MCF 10A (cell line): ENCODE results near the gene PSD2. TPM values are rescaled to one million over a fixed set of nuclear protein-coding genes. Genes with fewer than 3 reads are reported as not detected.

Experiments
- BruUV-seq: library from RNA; stranded (reverse); fragments of 400-500 nt; replicated peaks from 2 replicates; lab custom pipeline; 2021; lab: Mats Ljungman, UMichigan
- CTCF ChIA-PET: fragments of 300-600 bp; sonication (Branson Sonifier 250); formaldehyde crosslinking; extraction: SDS; loops from one replicate; lab custom pipeline; 2021; ENCODE audit warnings: antibody characterized with exemption, inconsistent platforms; lab: Yijun Ruan, JAX
- POLR2A ChIA-PET: fragments of 300-600, 350-650 bp; sonication (Branson Sonifier 250); formaldehyde crosslinking; extraction: SDS; loops from one replicate; lab custom pipeline; 2020; ENCODE audit warnings: antibody characterized with exemption, inconsistent platforms; lab: Yijun Ruan, JAX
- DNase-seq: peaks from one replicate; pipeline ENCODE4 v3.0.0-alpha.2; 2018; ENCODE audit not compliant: unreplicated experiment
- H3K27ac Mint-ChIP-seq: one replicate; pipeline ENCODE4 v1.8.0; 2022; ENCODE audit warnings: mild to moderate bottlenecking, low read depth, mixed read lengths; ENCODE audit not compliant: unreplicated experiment
- H3K27me3 Mint-ChIP-seq: one replicate; pipeline ENCODE4 v1.8.0; 2022; ENCODE audit warnings: mixed read lengths; ENCODE audit not compliant: insufficient read depth, unreplicated experiment
- H3K36me3 Mint-ChIP-seq: one replicate; pipeline ENCODE4 v1.8.0; 2022; ENCODE audit warnings: mild to moderate bottlenecking, moderate library complexity, mixed read lengths; ENCODE audit not compliant: insufficient read depth, unreplicated experiment
- H3K4me1 Mint-ChIP-seq: one replicate; pipeline ENCODE4 v1.8.0; 2022; ENCODE audit warnings: mixed read lengths; ENCODE audit not compliant: insufficient read depth, unreplicated experiment
- H3K4me3 Mint-ChIP-seq: one replicate; pipeline ENCODE4 v1.8.0; 2022; ENCODE audit warnings: mild to moderate bottlenecking, moderate library complexity, mixed read lengths; ENCODE audit not compliant: unreplicated experiment
- H3K9me3 Mint-ChIP-seq: one replicate; pipeline ENCODE4 v1.8.0; 2022; ENCODE audit warnings: mixed read lengths; ENCODE audit not compliant: unreplicated experiment
- intact Hi-C: fragments of 100-400 bp; cut with micrococcal nuclease; formaldehyde crosslinking; loops from 2 replicates; pipeline ENCODE4 v1.14.1; 2022
- total RNA-seq: library from RNA; stranded (reverse); gene quantifications from 2 replicates; pipeline ENCODE4 v1.2.3, GENCODE V29; 2022
- TF ChIP-seq, protein P1 (sequence below): fragments of 200-600 bp; IDR thresholded peaks from one replicate; pipeline ENCODE4 v1.8.0; 2022; ENCODE audit warnings: antibody characterized with exemption, mild to moderate bottlenecking; ENCODE audit not compliant: unreplicated experiment

The PSD2 gene
- total RNA-seq, 1 experiment from 2014 or later, result not detected

DNA sequence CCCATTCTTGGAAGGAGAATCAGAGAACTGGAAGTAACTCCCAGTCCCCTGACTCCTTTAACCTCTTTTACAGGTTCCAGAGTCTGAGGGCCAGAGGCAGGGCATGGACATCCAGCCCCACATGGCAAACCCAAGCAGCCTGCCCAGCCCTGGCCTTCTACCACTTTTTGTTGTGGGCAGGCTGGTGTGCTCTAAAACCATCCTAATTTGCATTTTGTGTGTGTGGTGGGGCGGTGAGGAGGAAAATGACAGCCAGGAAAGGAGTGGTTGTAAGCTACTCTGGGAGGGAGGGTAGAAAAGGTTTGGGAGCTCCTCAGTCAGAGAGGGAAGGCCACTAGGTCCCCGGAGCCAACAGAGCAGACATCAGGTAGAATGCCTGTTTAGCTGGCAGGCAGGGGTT is 90.6 kb downstream of the PSD2 start:
- Mint-ChIP-seq H3K36me3 (no peaks in the 10 kb centered on the region), H3K27me3 (peaks cover 15% of the 10 kb centered on the region), H3K9me3 (no peaks in the 10 kb centered on the region)

DNA sequence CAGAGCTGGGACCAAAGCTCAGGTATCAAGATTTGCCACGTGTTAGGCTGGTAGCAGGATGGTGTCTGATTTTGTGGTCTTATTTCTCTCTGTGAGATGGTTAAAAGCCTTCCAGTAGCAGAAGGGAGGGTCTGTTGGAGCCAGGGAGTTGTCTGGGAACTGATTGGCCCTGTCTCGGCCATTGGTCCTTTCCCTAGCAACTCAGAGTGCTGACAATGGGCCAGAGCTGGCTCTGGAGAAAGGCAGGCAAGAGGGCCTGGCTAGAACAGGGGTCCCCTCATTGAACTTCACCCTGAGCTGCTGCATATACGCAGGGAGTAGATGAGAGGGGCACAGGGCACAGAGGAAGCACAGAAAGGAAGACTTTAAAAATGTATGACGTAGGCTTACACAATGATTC is 92.8 kb downstream of the PSD2 start:
- no peak overlapping the region for H3K27ac Mint-ChIP-seq
- ChIA-PET CTCF (interaction anchor here (0.6 to 4.3 kb wide), 4 partner anchors 24 to 122 kb away, joined by 3 to 25 read pairs (median 6); no protein-coding TSS in a partner anchor), POLR2A (interaction anchor here (0.8 kb wide), 1 partner anchor 25 kb away, joined by 3 read pairs; no protein-coding TSS in a partner anchor)
- intact Hi-C loops, result no loop called here
- DNase-seq, result no peak
- no TSS peak for BruUV-seq
- TF ChIP-seq, protein P1, sequence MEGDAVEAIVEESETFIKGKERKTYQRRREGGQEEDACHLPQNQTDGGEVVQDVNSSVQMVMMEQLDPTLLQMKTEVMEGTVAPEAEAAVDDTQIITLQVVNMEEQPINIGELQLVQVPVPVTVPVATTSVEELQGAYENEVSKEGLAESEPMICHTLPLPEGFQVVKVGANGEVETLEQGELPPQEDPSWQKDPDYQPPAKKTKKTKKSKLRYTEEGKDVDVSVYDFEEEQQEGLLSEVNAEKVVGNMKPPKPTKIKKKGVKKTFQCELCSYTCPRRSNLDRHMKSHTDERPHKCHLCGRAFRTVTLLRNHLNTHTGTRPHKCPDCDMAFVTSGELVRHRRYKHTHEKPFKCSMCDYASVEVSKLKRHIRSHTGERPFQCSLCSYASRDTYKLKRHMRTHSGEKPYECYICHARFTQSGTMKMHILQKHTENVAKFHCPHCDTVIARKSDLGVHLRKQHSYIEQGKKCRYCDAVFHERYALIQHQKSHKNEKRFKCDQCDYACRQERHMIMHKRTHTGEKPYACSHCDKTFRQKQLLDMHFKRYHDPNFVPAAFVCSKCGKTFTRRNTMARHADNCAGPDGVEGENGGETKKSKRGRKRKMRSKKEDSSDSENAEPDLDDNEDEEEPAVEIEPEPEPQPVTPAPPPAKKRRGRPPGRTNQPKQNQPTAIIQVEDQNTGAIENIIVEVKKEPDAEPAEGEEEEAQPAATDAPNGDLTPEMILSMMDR, result no peak
- no peaks in the 10 kb centered on the region for H3K36me3 Mint-ChIP-seq
- peaks cover 22% of the 10 kb centered on the region for H3K27me3 Mint-ChIP-seq
- H3K4me1 Mint-ChIP-seq, result no peaks in the 10 kb centered on the region
- no peak overlapping the region for H3K4me3 Mint-ChIP-seq
- no peaks in the 10 kb centered on the region for H3K9me3 Mint-ChIP-seq

More for the DNA sequence above, 90.6 kb downstream of the PSD2 start:
- no peak for DNase-seq
- intact Hi-C loops, result no loop called here
- ChIA-PET POLR2A (no interaction called here), CTCF (interaction anchor here (1.7 to 3.6 kb wide), 3 partner anchors 9 to 83 kb away, joined by 5 to 19 read pairs (median 10); no protein-coding TSS in a partner anchor)
- TF ChIP-seq, protein P1, result no peak
- H3K4me1 Mint-ChIP-seq, result no peaks in the 10 kb centered on the region
- no TSS peak for BruUV-seq
- H3K4me3 Mint-ChIP-seq, result no peak overlapping the region
- H3K27ac Mint-ChIP-seq, result no peak overlapping the region

DNA sequence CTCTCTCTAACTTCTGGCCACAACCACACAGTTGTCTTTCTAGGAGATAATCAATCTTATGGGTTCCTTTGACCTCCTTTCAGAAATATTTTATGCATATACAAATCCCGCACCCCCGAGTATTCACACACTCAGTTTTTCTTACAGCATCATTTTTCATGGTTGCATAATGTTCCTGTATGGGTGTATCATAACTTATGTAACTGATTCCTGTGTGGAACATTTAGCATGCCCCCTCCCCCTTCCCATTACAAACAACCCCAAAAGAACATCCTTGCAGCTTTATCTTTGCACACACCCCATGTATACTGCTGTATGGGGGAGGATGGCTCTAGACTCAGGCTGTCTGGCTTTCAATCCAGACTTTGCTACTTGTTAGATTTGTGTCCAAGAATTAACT is 93.8 kb downstream of the PSD2 start:
- no TSS peak for BruUV-seq
- CTCF ChIA-PET, result interaction anchor here (0.5 to 4.3 kb wide), 4 partner anchors 68 to 271 kb away, joined by 3 to 25 read pairs (median 4); no protein-coding TSS in a partner anchor
- no peaks in the 10 kb centered on the region for H3K36me3 Mint-ChIP-seq

DNA sequence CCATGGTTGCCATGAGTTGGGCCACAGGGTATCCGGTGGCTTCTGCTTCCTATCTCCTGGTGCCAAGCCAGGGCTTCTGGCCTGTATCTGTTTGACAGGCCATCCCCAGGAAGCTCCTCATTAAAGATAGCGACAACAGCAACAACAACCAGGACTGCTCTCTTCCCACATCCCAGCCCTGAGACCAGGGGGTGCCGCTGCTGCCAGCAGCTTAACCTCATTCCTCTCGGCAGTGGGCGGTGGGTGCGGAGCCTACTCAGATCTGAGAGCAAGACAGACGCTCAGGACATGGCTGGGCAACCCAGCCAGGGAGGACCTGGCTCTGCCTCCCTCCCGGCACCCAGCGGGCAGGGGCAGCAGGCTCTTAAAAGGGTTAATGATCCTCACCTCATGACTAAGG is 98.3 kb downstream of the PSD2 start:
- intact Hi-C loops, result no loop called here
- H3K27ac Mint-ChIP-seq, result no peak overlapping the region
- H3K4me1 Mint-ChIP-seq, result no peaks in the 10 kb centered on the region
- TF ChIP-seq, protein P1, result no peak
- no TSS peak for BruUV-seq
- H3K4me3 Mint-ChIP-seq, result no peak overlapping the region
- ChIA-PET CTCF (interaction anchor here (0.9 to 2.1 kb wide), 5 partner anchors 32 to 121 kb away, joined by 3 to 6 read pairs (median 3); no protein-coding TSS in a partner anchor), POLR2A (no interaction called here)
- peaks cover 6% of the 10 kb centered on the region for H3K36me3 Mint-ChIP-seq
- DNase-seq, result no peak
- no peaks in the 10 kb centered on the region for H3K9me3 Mint-ChIP-seq
- H3K27me3 Mint-ChIP-seq, result peaks cover 33% of the 10 kb centered on the region

More for the DNA sequence above, 93.8 kb downstream of the PSD2 start:
- DNase-seq, result no peak
- POLR2A ChIA-PET, result interaction anchor here (1.2 kb wide), 1 partner anchor 18 kb away, joined by 4 read pairs; no protein-coding TSS in a partner anchor
- intact Hi-C loops, result no loop called here
- Mint-ChIP-seq H3K4me1 (no peaks in the 10 kb centered on the region), H3K4me3 (no peak overlapping the region), H3K9me3 (no peaks in the 10 kb centered on the region), H3K27me3 (peaks cover 26% of the 10 kb centered on the region), H3K27ac (no peak overlapping the region)
- TF ChIP-seq, protein P1, result no peak

Other genes with a start within 250 kb of the PSD2 start
- 306 and 329 TPM in 2 replicates for gene UBE2D2, start 234.5 kb upstream of the PSD2 start, total RNA-seq
- 7.8 and 10.9 TPM in 2 replicates for gene CXXC5, start 147.5 kb upstream of the PSD2 start, total RNA-seq
- gene NRG2, start 247.5 kb downstream of the PSD2 start, total RNA-seq, result 0.23 TPM in 1 of 2 replicates, not detected in the other